ENCODE results near the gene KLHL26. TPM values are rescaled to one million over a fixed set of nuclear protein-coding genes. Genes with fewer than 3 reads are reported as not detected.
A peak's percentile ranks its signal among the peaks of the same experiment; 100 is the strongest.

Gene KLHL26
- total RNA-seq, 1 donor from 2014 or later: 6.2 TPM

GRCh38 chr19:18645035-18645511 is 8.2 kb downstream of the KLHL26 start:
- H3K4me3 ChIP-seq: peak overlapping the region; percentile 38
- no peak for TF ChIP-seq CTCF (IDR thresholded peaks at IDR 0.05; ENCODE audit: borderline replicate concordance)
- no peaks in the 10 kb centered on the region for H3K27me3 ChIP-seq (ENCODE audit: low read depth)
- peaks cover 40% of the 10 kb centered on the region for H3K4me1 ChIP-seq
- no peaks in the 10 kb centered on the region for H3K9me3 ChIP-seq (replicated peaks)
- H3K36me3 ChIP-seq: no peaks in the 10 kb centered on the region
- peak overlapping the region; percentile 67 for H3K27ac ChIP-seq (replicated peaks)
- intact Hi-C loops (cut with micrococcal nuclease): no loop called here
- no peak for DNase-seq

GRCh38 chr19:18646535-18647370 is 9.9 kb downstream of the KLHL26 start:
- H3K4me1 ChIP-seq: peaks cover 56% of the 10 kb centered on the region
- no peak overlapping the region for H3K27ac ChIP-seq (replicated peaks)
- no peak overlapping the region for H3K4me3 ChIP-seq
- no peaks in the 10 kb centered on the region for H3K9me3 ChIP-seq (replicated peaks)
- no peak for DNase-seq
- H3K36me3 ChIP-seq: no peaks in the 10 kb centered on the region
- TF ChIP-seq CTCF (IDR thresholded peaks at IDR 0.05; ENCODE audit: borderline replicate concordance): no peak
- H3K27me3 ChIP-seq (ENCODE audit: low read depth): no peaks in the 10 kb centered on the region
- intact Hi-C loops (cut with micrococcal nuclease): no loop called here

GRCh38 chr19:18647371-18647767 is 10.5 kb downstream of the KLHL26 start:
- Histone ChIP-seq H3K36me3 (no peaks in the 10 kb centered on the region), H3K4me1 (peaks cover 63% of the 10 kb centered on the region), H3K9me3 (replicated peaks) (no peaks in the 10 kb centered on the region), H3K27ac (replicated peaks) (peak overlapping the region; percentile 92), H3K4me3 (no peak overlapping the region), H3K27me3 (ENCODE audit: low read depth) (no peaks in the 10 kb centered on the region)
- DNase-seq: no peak
- TF ChIP-seq CTCF (IDR thresholded peaks at IDR 0.05; ENCODE audit: borderline replicate concordance): no peak
- intact Hi-C loops (cut with micrococcal nuclease): no loop called here

- Histone ChIP-seq H3K36me3 (no peaks in the 10 kb centered on the region), H3K9me3 (replicated peaks) (no peaks in the 10 kb centered on the region), H3K27me3 (ENCODE audit: low read depth) (no peaks in the 10 kb centered on the region), H3K4me1 (peaks cover 63% of the 10 kb centered on the region), H3K4me3 (no peak overlapping the region), H3K27ac (replicated peaks) (peak overlapping the region; percentile 92)
- TF ChIP-seq CTCF (IDR thresholded peaks at IDR 0.05; ENCODE audit: borderline replicate concordance): no peak
- intact Hi-C loops (cut with micrococcal nuclease): no loop called here
- no peak for DNase-seq
These were observed 11.0 kb downstream of the KLHL26 start for GRCh38 chr19:18647807-18648206.

GRCh38 chr19:18648973-18649315 is 12.1 kb downstream of the KLHL26 start:
- H3K27me3 ChIP-seq (ENCODE audit: low read depth): no peaks in the 10 kb centered on the region
- H3K4me3 ChIP-seq: peak overlapping the region; percentile 52
- H3K27ac ChIP-seq (replicated peaks): peak overlapping the region; percentile 92
- no peak for DNase-seq
- peaks cover 63% of the 10 kb centered on the region for H3K4me1 ChIP-seq
- no peaks in the 10 kb centered on the region for H3K36me3 ChIP-seq
- intact Hi-C loops (cut with micrococcal nuclease): no loop called here
- no peak for TF ChIP-seq CTCF (IDR thresholded peaks at IDR 0.05; ENCODE audit: borderline replicate concordance)
- H3K9me3 ChIP-seq (replicated peaks): no peaks in the 10 kb centered on the region
